ENCODE results near the gene NDUFAF3.
"Not testable (repeated sequence)": the region's sequence is repeated elsewhere in the genome, so short reads cannot be mapped to it uniquely, and the experiment has no call there.

NDUFAF3 gene

GRCh38 chr3:48999085-48999858 is 22.6 kb upstream of the NDUFAF3 start:
- DNase-seq (ENCODE audit: low read depth in 2 of 2): no peak

GRCh38 chr3:49001155-49001554 is 20.8 kb upstream of the NDUFAF3 start:
- no peak for DNase-seq (ENCODE audit: low read depth in 2 of 2)

- DNase-seq (ENCODE audit: low read depth in 2 of 2): no peak
These were observed 17.3 kb upstream of the NDUFAF3 start for GRCh38 chr3:49004352-49005302.

- DNase-seq (ENCODE audit: low read depth in 2 of 2): no peak
These were observed 16.6 kb upstream of the NDUFAF3 start for GRCh38 chr3:49005303-49005680.

DNA sequence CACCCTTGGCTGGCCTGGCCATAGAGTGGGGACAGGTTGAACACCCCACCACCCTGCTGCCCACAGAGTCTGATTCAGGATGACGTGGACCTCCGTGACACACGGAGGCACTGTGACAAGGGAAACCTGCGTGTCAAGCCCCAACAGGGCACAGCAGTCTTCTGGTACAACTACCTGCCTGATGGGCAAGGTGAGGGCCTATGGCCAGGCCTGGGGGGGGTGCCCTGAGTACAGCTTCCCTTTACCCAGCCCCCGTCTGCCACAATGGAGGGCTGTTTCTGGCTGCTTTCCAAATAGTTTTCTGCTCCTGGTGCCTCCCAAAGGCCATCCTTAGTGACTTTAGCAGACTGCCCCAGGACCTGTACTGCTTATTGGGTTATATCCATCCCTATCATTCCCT is 15.9 kb upstream of the NDUFAF3 start:
- no peak for DNase-seq (ENCODE audit: low read depth in 2 of 2)

DNA sequence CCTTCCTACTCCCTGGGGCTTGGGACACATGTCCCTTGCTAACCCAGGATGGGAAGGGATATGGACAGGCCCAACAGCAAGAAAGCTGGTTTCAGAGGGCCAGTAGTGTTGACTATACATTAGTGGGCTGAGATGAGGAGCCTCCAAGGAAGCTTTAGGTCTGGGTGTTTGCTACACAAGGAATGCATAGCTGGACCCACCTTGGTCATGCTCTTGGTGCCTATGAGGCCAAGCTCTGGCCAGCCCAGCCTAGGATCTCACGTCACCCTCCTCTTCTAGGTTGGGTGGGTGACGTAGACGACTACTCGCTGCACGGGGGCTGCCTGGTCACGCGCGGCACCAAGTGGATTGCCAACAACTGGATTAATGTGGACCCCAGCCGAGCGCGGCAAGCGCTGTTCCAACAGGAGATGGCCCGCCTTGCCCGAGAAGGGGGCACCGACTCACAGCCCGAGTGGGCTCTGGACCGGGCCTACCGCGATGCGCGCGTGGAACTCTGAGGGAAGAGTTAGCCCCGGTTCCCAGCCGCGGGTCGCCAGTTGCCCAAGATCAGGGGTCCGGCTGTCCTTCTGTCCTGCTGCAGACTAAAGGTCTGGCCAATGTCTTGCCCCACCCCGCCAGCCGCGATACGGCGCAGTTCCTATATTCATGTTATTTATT is 15.4 kb upstream of the NDUFAF3 start:
- no peak for DNase-seq (ENCODE audit: low read depth in 2 of 2)

GRCh38 chr3:49007068-49007770 is 14.7 kb upstream of the NDUFAF3 start, which contains the start of gene WDR6:
WDR6 (plus strand) TSS chr3:49007391; CDS start chr3:49007432, 41 bp downstream.
- peak; percentile 94 to 96 for DNase-seq (ENCODE audit: low read depth in 2 of 2)

GRCh38 chr3:49007771-49008528 is 14.0 kb upstream of the NDUFAF3 start:
- DNase-seq (ENCODE audit: low read depth in 2 of 2): peak; percentile 86

GRCh38 chr3:49008627-49009026 is 13.3 kb upstream of the NDUFAF3 start:
- DNase-seq (ENCODE audit: low read depth in 2 of 2): not testable (repeated sequence)

- DNase-seq (ENCODE audit: low read depth in 2 of 2): no peak
These were observed 12.5 kb upstream of the NDUFAF3 start for GRCh38 chr3:49009396-49009795.

- DNase-seq (ENCODE audit: low read depth in 2 of 2): no peak
These were observed 9.4 kb upstream of the NDUFAF3 start for GRCh38 chr3:49012441-49013017.

GRCh38 chr3:49013113-49013737 is 8.7 kb upstream of the NDUFAF3 start:
- DNase-seq (ENCODE audit: low read depth in 2 of 2): no peak

DNA sequence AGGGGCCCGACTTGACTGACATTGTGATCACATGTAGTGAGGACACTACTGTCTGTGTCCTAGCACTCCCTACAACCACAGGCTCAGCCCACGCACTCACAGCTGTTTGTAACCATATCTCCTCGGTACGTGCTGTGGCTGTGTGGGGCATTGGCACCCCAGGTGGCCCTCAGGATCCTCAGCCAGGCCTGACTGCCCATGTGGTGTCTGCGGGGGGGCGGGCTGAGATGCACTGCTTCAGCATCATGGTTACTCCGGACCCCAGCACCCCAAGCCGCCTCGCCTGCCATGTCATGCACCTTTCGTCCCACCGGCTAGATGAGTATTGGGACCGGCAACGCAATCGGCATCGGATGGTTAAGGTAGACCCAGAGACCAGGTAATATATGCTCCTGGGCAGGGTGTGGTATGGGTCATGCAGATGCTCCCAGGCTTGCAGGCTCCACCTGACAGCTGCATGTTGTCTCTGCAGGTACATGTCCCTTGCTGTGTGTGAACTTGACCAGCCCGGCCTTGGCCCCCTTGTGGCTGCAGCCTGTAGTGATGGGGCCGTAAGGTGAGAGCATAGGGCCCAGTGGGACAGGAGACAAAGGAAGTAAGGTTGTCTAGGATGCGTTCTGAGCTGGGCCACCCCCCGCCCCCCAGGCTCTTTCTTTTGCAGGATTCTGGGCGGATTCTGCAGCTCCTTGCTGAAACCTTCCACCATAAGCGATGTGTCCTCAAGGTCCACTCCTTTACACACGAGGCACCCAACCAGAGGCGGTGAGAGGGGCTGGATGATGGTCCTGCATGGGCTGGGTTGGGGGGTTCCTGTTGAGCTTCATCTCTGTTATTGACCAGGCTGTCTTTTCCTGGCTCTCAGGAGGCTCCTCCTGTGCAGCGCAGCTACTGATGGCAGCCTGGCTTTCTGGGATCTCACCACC is 7.9 kb upstream of the NDUFAF3 start:
- DNase-seq (ENCODE audit: low read depth in 2 of 2): no peak

- no peak for DNase-seq (ENCODE audit: low read depth in 2 of 2)
These were observed 6.8 kb upstream of the NDUFAF3 start for GRCh38 chr3:49015072-49015471.

DNA sequence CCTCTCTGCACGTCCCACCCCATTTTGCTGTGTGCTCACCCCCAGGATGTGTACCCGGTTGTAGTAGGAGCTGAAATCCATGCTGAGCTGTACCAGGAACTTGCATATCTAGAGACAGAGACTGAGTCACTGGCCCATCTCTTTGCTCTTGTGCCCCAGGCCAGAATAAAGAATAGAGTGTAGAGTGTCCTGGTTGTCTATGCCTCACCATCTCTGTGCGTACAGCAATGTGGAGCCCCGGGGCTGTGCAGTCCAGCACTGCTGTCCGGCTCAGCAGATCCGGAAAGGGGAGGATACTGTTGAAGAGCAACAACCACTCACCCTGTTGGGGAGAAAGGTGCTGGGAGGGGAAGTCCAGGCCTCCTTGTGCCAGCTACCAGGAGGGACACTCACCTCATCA is 6.2 kb upstream of the NDUFAF3 start:
- no peak for DNase-seq (ENCODE audit: low read depth in 2 of 2)

DNA sequence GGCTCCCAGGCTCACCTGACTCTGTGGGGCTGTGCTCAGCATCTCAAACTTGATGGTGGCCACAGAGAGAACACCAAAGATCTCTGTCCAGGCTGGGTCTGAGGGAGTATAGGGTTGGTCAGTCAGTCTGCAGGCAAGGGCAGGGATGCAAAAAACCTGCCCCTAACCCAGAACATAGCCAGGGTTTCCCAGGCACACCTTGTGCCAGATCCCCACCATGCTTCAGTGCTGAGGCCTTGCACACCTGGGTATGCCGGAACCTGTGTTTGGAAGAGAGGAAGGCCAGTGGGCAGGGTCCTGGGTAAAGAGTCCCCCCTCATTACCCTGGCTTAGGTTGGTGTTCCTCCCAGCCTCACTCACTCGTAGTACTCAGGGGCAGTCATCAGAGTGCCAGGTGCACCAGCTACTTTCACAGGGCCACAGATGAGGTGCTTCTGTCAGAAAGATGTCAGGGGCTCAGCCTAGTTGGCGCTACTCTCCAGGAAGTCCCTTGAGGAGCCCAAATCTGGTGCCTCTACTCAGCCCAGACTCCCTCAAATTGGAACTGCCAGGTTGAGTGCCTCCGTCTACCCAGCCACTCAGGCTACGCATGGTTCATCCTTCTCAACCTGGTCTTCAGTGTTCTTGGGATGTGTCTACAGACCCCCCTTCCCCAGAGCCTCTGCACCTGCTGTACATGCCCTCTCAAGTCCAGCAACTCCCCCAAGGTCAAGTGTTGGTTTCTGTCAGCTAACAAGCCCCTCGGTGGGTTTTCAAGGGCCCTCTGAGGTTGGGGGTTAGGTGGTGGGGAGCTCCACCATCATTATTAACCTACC is 5.3 kb upstream of the NDUFAF3 start:
- DNase-seq (ENCODE audit: low read depth in 2 of 2): no peak

GRCh38 chr3:49017229-49017970 is 4.5 kb upstream of the NDUFAF3 start:
- no peak for DNase-seq (ENCODE audit: low read depth in 2 of 2)
